DOHH2 (cell line): ENCODE measurements around the gene TXNRD2.

Source experiments
- CTCF ChIP-seq: fragments of 200-600 bp; sonication (generic); IDR thresholded peaks from one replicate; pipeline ENCODE4 v1.5.1; 2014; ENCODE audit warnings: antibody characterized with exemption, mild to moderate bottlenecking, low read depth, low read length; ENCODE audit not compliant: poor library complexity, severe bottlenecking
- EZH2phosphoT487 ChIP-seq: fragments of 200-600 bp; sonication (generic); IDR thresholded peaks from 2 replicates; pipeline ENCODE4 v1.6.1; 2017; ENCODE audit warnings: borderline replicate concordance, mild to moderate bottlenecking, antibody characterized with exemption, low read length, moderate library complexity, mixed read lengths

DNA sequence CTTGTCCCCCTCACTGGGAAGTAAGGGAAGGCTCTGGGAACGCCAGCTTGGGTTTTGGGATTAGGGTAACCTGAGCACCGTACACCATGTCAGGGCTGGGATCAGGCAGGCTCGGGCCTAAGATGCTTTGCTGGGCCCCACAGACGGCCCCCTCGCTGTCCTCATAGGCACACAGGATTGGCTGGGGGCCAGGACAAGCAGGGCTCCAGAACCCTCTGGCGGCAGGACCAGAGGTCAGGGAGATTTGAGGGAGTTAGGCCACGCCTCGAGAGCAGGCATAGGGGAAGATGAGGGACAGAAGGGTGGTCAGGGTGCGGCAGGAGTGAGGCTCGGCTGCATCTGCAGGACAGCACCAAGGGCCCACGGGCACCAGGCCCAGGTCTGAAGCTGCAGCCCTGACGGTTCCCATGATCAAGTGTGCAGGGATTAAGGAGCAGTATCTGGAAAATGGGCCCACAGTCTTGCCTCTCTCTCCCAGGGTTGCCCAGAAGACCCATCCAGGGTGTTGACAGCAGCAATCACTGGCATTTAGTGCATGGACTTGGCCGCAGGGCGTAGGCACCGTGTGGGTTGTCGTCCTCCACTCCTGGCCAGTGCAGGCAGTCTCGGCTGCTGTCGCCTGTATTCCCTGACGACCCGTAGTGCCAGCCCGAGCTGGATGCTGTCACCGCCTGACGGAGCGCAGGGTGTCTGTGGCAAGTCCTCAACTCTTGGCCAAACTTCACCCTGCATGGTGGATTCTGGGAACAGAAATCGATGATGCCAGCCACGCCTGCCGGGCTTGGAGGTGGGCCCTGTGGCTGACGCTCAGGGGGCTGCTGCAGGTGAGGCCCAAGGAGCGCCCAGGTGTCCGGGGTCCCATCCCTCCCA, 71.2 kb downstream of the TXNRD2 start:
- TF ChIP-seq CTCF, result no peak
- TF ChIP-seq EZH2phosphoT487, result no peak
